Stimulated activated naive CD8-positive, alpha-beta T cell treated with anti-CD3 and anti-CD28 coated beads, Interleukin-15, amount 100 ng/mL, for 72 hours (primary cell): Measurements from ENCODE around the gene RPAIN.

Experiments used
- ATAC-seq: fragments of 150-1000 bp; cut with Tn5 transposase; 2 replicates; pipeline ENCODE4 v1.10.0; 2021; ENCODE audit warnings: mild to moderate bottlenecking, moderate library complexity
- DNase-seq, 2 donors: peaks; one replicate each; pipeline ENCODE4 v3.0.0; 2021 to 2022
- H3K27ac Mint-ChIP-seq, 2 donors: one replicate each; pipeline ENCODE4 v1.8.0; 2022; ENCODE audit warnings: mild to moderate bottlenecking in 2 of 2, mixed read lengths in 2 of 2, moderate library complexity in 2 of 2
- H3K27me3 Mint-ChIP-seq: one replicate; pipeline ENCODE4 v1.8.0; 2022; ENCODE audit warnings: mixed read lengths
- H3K4me1 Mint-ChIP-seq: one replicate; pipeline ENCODE4 v1.8.0; 2022; ENCODE audit warnings: mild to moderate bottlenecking, mixed read lengths
- H3K4me3 Mint-ChIP-seq, 2 donors: one replicate each; pipeline ENCODE4 v1.8.0; 2022; ENCODE audit warnings: mild to moderate bottlenecking in 2 of 2, mixed read lengths in 2 of 2, moderate library complexity in 1 of 2
- H3K9me3 Mint-ChIP-seq, 2 donors: one replicate each; pipeline ENCODE4 v1.8.0; 2022; ENCODE audit warnings: mixed read lengths in 2 of 2

RPAIN gene

GRCh38 chr17:5419959-5420653 is at the start of gene RPAIN:
Gene RPAIN (plus strand): TSS chr17:5420182. CDS start chr17:5420211, 29 bp downstream.
- peak in 1 of 2 donors; percentile 87 for DNase-seq
- ATAC-seq = peak; percentile 79
- Mint-ChIP-seq H3K4me1 (peaks cover 43% of the 10 kb centered on the region), H3K9me3 (no peaks in the 10 kb centered on the region), H3K4me3 (peak within 1 kb of the TSS; percentile 88 to 94), H3K27ac (peak within 1 kb of the TSS; percentile 98 to 99), H3K27me3 (no peaks in the 10 kb centered on the region)

DNA sequence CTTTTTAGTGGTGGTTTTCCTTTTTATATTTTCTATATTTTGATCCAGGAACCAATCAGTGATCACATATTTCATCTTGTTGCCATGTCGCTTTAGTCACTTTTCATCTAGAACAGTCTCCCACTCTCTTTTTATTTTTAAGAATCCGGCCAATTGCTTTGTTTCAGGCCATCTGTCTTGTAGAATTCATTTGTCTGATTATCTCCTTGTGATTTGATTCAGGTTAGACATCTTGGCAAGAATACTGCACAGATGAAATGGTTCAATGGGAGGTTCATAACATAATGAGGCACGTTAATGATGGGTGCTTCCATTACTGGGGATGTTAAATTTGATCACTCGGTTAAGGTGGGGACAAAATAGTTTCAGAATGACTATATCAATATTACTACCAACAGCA is 49.6 kb upstream of the RPAIN start:
- ATAC-seq (no peak), DNase-seq (no peak)
- Mint-ChIP-seq H3K9me3 (no peaks in the 10 kb centered on the region), H3K4me1 (no peaks in the 10 kb centered on the region), H3K4me3 (no peak overlapping the region), H3K27me3 (no peaks in the 10 kb centered on the region), H3K27ac (peak overlapping the region in 1 of 2 donors; percentile 68)

DNA sequence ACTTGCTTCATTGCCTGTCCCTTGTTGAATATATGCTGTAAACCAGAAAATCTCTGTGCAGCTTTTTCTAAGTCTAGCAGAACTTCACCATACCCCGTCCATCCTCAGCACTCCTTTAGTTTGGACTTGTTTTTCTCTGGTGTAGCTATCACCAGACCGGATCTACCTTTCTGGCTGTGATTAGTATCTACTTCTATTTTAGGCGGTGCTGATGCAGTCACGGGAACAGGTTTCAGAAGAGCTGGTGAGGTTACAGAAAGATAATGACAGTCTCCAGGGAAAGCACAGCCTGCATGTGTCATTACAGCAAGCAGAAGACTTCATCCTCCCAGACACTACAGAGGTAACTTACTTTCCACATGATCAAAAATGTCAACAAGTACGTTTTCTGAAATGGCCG is 46.9 kb upstream of the RPAIN start:
- H3K4me1 Mint-ChIP-seq = no peaks in the 10 kb centered on the region
- H3K27me3 Mint-ChIP-seq = no peaks in the 10 kb centered on the region
- peak overlapping the region in 1 of 2 donors; percentile 12 for H3K27ac Mint-ChIP-seq
- H3K4me3 Mint-ChIP-seq = no peak overlapping the region
- no peak for ATAC-seq
- H3K9me3 Mint-ChIP-seq = no peaks in the 10 kb centered on the region
- DNase-seq = no peak

DNA sequence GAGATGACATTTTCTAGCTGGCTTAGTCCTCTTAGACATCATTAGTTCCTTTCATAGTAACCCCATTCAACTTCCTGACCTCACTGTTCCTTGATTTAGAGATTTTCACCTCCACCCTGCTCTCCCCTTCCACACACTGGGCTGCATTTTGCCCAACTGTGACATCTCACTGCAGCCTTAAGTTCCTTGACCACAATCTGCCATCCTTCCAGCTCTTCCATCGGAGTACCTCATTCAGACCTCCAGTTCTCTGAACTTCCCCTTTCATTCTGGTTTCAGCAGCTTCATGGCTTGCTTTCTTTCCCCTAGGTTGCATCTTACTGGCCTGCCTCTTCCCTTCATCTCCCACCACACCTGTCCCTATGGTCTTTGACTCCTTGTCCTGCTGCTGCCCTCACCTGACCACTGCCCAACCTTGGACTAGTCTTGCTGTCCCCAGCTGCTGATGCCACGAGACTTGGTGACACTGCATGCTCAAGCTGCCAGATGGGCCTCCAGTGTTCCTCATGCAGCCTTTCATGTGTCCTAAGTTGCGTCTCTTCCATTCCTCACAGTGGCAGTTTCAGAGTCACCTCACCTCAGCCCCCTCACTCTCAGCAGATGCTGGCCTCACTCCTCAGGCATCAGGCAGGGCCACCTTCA is 41.3 kb upstream of the RPAIN start:
- no peak overlapping the region for H3K4me3 Mint-ChIP-seq
- no peak for DNase-seq
- H3K27me3 Mint-ChIP-seq = no peaks in the 10 kb centered on the region
- H3K4me1 Mint-ChIP-seq = peaks cover 17% of the 10 kb centered on the region
- H3K27ac Mint-ChIP-seq = peak overlapping the region; percentile 14 to 35
- ATAC-seq = no peak
- no peaks in the 10 kb centered on the region for H3K9me3 Mint-ChIP-seq

DNA sequence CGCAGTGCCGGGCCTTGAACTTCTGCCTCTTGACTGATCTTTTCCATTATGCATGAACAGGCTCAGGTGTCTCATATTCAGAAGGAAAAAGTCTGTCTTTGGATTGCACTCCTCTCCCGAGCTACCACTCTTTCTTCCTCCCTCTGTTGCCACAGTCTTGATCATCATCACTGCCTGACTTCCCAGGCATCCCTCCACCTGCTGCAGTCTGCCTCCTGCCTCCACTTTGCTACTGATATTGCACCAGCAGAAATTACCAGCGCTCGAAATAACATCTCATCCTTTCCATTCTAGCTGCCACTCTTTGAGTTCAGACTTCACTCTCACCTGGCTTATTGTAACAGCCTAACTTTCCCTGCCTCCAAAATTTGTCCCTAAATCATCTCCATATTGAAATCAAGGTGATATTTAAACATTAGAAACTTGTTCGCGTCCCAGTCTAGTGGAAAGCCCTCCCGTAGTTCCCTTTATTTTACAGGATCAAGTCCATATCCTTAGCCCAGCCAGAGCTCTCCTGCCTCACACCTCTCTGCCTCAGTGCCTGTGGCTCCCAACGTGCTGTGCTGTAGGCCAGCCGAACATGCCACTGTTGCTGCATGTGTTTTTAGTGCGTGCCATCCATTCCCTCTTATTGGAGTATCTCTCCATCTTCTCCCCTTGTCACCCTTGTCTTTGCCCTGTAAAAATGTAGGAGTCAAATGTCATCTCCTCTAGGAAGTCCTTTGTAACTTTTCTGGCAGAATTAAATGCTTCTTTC is 40.5 kb upstream of the RPAIN start:
- ATAC-seq = no peak
- Mint-ChIP-seq H3K27ac (peak overlapping the region; percentile 14 to 82), H3K4me3 (no peak overlapping the region), H3K4me1 (peaks cover 17% of the 10 kb centered on the region), H3K9me3 (no peaks in the 10 kb centered on the region), H3K27me3 (no peaks in the 10 kb centered on the region)
- DNase-seq = no peak

GRCh38 chr17:5380491-5381135 is 39.4 kb upstream of the RPAIN start:
- Mint-ChIP-seq H3K4me1 (peaks cover 17% of the 10 kb centered on the region), H3K27me3 (no peaks in the 10 kb centered on the region), H3K4me3 (no peak overlapping the region), H3K9me3 (no peaks in the 10 kb centered on the region), H3K27ac (peak overlapping the region; percentile 4 to 17)
- peak; percentile 5 for ATAC-seq
- no peak for DNase-seq

- ATAC-seq = peak; percentile 21
- peaks cover 17% of the 10 kb centered on the region for H3K4me1 Mint-ChIP-seq
- no peak overlapping the region for H3K4me3 Mint-ChIP-seq
- no peaks in the 10 kb centered on the region for H3K27me3 Mint-ChIP-seq
- no peak for DNase-seq
- H3K27ac Mint-ChIP-seq = peak overlapping the region; percentile 55 to 67
- no peaks in the 10 kb centered on the region for H3K9me3 Mint-ChIP-seq
Observed at GRCh38 chr17:5381542-5381941, 38.4 kb upstream of the RPAIN start.

GRCh38 chr17:5391678-5392077 is 28.3 kb upstream of the RPAIN start:
- no peaks in the 10 kb centered on the region for H3K27me3 Mint-ChIP-seq
- H3K4me3 Mint-ChIP-seq = no peak overlapping the region
- DNase-seq (no peak), ATAC-seq (no peak)
- H3K9me3 Mint-ChIP-seq = no peaks in the 10 kb centered on the region
- H3K27ac Mint-ChIP-seq = no peak overlapping the region
- no peaks in the 10 kb centered on the region for H3K4me1 Mint-ChIP-seq

DNA sequence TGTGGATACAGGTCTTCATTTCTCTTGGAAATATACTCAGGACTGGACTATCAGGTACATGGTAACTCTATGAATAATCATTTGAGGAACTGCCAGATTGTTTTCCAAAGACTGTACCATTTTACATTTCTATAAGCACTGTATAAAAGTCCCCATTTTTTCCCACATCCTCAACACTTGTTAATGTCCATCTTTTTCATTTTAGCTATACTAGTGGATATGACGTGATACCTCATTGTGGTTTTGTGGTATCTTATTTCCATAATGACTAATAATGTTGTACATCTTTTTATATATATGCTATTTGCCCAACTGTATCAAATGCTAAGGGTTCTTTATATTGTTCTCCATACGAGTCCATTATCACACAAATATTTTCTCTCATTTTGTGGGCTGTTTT is 23.4 kb upstream of the RPAIN start:
- no peak overlapping the region for H3K4me3 Mint-ChIP-seq
- H3K9me3 Mint-ChIP-seq = no peaks in the 10 kb centered on the region
- no peaks in the 10 kb centered on the region for H3K27me3 Mint-ChIP-seq
- H3K4me1 Mint-ChIP-seq = peaks cover 7% of the 10 kb centered on the region
- peak overlapping the region in 1 of 2 donors; percentile 49 for H3K27ac Mint-ChIP-seq
- ATAC-seq = peak; percentile 76
- DNase-seq = no peak

DNA sequence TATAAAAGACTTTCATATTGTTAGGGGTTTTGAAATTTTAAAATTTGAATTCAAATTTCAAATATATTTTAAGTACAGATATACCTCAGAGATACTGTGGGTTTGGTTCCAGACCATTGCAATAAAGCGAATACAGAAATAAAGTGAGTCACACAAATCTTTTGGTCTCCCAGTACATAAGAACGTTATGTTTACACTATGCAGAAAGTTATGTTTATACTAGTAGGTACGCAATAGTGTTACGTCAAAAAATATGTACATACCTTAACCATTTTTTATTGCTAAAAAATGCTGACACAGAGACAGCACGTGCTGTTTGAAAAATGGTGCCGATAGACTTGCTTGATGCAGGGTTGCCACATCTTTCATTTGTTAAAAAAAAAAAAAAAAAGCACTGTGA is 20.2 kb upstream of the RPAIN start:
- no peak for ATAC-seq
- Mint-ChIP-seq H3K4me3 (no peak overlapping the region), H3K27me3 (no peaks in the 10 kb centered on the region), H3K9me3 (no peaks in the 10 kb centered on the region), H3K27ac (no peak overlapping the region), H3K4me1 (peaks cover 7% of the 10 kb centered on the region)
- no peak for DNase-seq

- DNase-seq (no peak), ATAC-seq (no peak)
- Mint-ChIP-seq H3K4me1 (peaks cover under 1% of the 10 kb centered on the region), H3K27ac (no peak overlapping the region), H3K9me3 (no peaks in the 10 kb centered on the region), H3K27me3 (no peaks in the 10 kb centered on the region), H3K4me3 (no peak overlapping the region)
Observed at GRCh38 chr17:5405400-5405799, 14.6 kb upstream of the RPAIN start.

DNA sequence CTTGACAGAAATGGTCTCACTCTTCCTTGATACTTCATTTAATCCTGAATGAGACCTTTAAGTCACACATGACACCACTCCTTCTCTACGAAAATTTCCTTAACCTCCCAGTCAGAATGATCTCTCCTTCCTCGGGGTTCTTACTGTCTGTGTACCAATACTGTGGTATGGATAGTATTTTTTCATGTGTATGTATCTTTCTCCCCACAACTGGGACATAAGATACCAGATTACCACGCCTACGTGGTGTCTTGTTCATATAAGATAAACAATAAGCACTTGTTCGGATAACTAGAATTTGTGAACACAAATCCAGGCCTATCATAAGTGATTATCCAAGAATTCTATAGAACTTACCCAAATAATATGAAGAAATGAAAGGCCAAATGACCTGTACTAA is 11.8 kb upstream of the RPAIN start:
- H3K27me3 Mint-ChIP-seq = no peaks in the 10 kb centered on the region

DNA sequence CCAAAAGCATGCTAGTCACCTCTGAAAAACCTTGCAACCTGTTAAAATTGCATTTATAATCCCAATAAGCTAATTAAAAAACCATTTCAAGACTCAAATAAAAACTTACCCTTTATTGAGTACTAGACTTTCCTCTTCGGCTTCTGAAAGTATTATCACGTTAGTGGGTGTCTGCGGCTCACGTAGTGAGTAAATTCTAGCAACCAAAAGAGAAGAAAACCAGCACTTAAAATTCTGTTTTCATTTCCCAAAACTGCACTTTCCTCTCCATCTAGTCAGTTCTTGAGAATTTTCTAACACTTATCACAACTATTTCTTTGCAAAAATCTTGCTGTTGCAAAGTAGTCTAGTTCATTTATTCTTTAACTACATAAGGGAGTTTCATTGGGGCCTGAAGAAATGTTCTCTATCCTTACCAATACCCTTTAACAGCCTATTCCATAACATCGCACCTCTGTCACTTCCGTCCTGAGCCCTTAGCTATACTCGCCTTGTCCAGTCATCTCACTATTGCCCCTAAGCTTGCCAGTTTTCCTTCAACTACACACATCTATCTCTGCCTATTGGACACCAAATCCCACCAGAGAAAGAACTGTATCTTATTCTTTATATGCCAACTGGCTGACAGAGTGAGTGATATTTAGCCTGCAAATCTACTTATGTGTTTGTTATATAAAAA is 9.2 kb upstream of the RPAIN start:
- peak overlapping the region; percentile 35 to 62 for H3K27ac Mint-ChIP-seq

More for the DNA sequence above, 11.8 kb upstream of the RPAIN start:
- no peak overlapping the region for H3K4me3 Mint-ChIP-seq
- ATAC-seq (no peak), DNase-seq (no peak)
- peaks cover 23% of the 10 kb centered on the region for H3K4me1 Mint-ChIP-seq
- no peak overlapping the region for H3K27ac Mint-ChIP-seq
- no peaks in the 10 kb centered on the region for H3K9me3 Mint-ChIP-seq

DNA sequence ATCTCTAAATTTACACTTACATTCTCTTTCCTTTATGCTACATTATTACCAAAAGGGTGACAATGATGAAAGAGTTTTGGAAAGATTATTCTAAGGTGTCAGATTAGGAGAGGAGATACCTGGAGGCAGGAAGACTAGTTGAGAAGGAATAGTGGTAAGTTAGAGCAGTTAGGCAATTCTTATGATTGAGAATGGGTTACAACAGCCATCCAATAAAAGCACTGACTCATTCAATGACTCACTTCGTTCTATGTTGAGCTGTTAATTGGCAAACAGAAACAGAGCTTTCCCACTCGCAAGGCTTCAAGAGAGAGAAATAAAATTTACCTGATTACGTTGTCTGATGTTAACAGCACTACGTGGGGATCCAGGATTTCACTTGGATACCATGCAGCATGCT is 6.3 kb upstream of the RPAIN start:
- no peak overlapping the region for H3K4me3 Mint-ChIP-seq
- DNase-seq (no peak), ATAC-seq (peak; percentile 79)
- peaks cover 55% of the 10 kb centered on the region for H3K4me1 Mint-ChIP-seq
- H3K27me3 Mint-ChIP-seq = no peaks in the 10 kb centered on the region
- no peaks in the 10 kb centered on the region for H3K9me3 Mint-ChIP-seq
- peak overlapping the region; percentile 91 for H3K27ac Mint-ChIP-seq

More for the DNA sequence above, 9.2 kb upstream of the RPAIN start:
- H3K4me3 Mint-ChIP-seq = no peak overlapping the region
- DNase-seq (no peak), ATAC-seq (no peak)
- peaks cover 37% of the 10 kb centered on the region for H3K4me1 Mint-ChIP-seq
- no peaks in the 10 kb centered on the region for H3K27me3 Mint-ChIP-seq
- no peaks in the 10 kb centered on the region for H3K9me3 Mint-ChIP-seq

DNA sequence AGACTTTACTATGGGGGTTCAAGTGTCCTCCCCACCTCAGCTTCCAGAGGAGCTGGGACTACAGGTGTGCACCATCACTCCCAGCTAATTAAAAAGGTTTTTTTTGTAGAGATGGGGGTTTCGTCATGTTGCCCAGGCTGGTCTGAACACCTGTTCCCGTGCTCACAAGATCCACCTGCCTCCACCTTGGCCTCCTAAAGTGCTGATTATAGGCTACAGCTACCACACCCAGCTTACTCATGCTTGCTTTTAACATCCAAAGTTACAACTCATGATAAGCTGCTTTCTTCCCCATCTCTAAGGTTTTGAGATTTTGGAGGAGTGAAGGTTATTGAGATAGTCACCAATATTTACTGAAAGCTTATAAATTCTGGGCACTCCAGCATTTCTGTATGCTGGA is 3.1 kb upstream of the RPAIN start:
- no peak for DNase-seq
- Mint-ChIP-seq H3K27me3 (no peaks in the 10 kb centered on the region), H3K4me3 (peak overlapping the region; percentile 70 to 74), H3K4me1 (peaks cover 60% of the 10 kb centered on the region), H3K9me3 (no peaks in the 10 kb centered on the region), H3K27ac (peak overlapping the region in 1 of 2 donors; percentile 67)
- no peak for ATAC-seq
